DMS 273 (cell line): ENCODE data around the gene PGA5.

Source experiments
- DNase-seq: peaks from one replicate; lab custom pipeline; 2025; ENCODE audit not compliant: unreplicated experiment; lab: John Stamatoyannopoulos, UW

The PGA5 gene

DNA sequence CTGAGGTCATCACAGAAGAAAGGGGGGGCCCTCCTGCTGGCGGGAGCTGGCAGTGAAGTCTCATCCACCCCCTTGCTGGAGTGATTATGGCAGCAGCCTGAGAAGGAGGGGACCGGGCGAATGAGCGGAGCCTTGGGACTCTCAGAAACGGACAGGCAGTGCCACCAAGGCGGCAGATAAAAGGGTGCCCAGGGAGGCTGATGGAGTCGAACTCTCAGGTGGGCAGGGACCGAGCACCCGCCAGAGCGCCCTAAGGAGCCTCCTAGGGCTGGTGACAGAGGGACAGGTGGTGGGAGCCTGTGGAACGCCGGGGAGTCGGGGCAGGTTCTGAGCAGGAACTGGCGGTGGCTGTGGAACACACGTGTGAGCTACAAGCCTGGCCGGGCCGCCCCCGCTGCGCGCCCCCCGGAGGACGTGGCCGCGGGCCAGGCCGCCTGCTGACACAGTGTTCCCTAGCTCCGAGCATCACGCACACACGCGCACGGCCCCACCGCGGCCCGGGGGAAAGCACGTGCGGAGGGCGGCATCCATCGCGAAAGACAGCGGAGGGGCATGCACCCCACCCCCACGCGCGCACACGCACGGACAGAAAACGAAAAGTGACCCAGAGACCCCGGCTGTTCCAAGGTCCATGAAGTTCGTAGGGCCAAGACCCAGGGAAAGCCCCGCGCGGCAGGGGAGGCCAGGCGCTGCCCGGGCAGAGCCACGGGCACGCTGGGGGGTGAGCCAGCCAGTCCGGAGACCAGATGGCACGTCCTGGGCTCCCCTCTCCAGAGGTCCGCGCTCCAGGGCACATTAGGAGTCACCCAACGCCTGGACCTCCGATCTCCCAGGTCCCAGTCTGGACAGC lies 53.1 kb downstream of the PGA5 start:
- peak; percentile 84 for DNase-seq

DNA sequence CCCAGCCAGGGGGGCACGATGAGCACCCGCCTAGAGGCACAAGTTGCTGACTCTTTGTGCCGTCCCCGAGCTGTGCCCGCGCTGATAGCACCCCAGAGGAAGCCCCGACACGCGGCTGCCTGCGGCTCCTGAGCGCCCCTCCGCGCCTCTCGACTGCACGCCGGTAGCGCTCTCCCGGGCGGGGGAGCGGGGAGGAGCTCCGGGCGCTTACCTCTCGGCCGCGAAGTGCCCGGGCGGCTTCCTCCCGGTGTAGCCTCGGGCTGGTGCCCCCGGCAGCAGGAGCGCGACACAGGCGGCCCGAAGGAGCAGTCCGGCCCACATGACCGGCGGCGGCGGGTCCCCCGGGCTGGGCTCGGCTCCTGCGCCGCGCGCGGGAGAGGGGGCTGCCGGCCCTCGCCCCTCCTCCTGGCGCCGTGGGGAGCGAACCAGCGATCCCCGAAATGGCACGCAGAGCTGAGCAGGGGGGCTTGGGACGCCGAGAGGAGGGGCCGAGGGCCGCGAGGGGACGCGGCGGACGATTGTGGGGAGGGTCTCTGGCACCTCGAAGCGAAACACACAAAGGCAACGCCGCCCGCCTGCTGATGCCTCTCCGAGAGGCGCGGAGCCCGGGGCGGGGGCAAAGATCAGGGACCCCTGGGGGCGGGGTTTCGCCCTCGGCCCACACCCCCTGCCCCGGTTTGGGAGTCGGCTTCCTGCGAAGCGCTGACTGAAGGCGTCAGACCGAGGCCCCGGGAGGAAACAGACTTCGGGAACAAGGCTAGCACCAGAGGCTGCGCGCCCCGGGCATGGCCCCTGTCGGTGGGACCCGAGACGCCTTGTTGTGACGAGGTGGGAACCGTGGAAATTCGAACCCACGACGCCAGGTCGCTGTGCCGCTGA lies 54.0 kb downstream of the PGA5 start, which contains the start of gene VWCE:
Gene VWCE, minus strand, starts transcription at position 600 of the 879 bp plus-strand sequence. Its CDS starts 279 bp downstream, at position 321.
- peak; percentile 88 for DNase-seq

DNA sequence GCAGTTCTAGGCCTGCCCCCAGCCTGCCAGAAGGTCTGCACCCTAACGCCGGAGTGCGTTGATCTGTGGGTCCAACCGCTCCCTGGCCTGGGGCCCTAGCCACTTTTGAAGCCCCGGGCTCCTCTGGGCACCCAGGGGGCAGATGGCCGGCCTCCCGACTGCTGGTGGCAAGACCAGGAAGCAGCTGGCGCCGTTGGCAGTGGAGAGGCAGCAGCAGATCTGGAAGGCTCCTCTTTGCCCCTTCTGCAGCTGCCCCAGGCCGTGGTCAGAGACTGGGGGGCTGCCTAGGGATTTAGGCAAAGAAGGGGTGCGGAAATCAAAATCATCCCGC lies 54.6 kb downstream of the PGA5 start:
- peak; percentile 83 for DNase-seq

DNA sequence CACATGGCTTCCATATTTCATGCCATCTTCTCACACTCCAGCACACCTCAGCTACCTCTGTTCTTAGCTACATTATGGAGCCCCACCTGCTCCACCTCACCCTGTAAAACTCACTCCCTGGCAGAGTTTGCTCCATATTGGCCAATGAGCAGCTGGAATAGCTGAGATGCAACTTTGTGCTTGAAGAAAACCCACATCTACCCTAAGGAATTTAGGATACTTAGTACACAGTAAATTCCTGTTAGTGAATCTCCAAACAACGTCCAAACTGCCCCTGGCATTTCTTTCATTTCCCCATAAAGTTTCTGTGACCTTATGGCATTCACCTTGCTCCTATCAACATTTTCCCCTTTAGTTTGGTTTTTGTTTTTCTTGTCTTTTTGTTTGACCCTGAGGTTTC lies 56.4 kb downstream of the PGA5 start:
- no peak for DNase-seq

DNA sequence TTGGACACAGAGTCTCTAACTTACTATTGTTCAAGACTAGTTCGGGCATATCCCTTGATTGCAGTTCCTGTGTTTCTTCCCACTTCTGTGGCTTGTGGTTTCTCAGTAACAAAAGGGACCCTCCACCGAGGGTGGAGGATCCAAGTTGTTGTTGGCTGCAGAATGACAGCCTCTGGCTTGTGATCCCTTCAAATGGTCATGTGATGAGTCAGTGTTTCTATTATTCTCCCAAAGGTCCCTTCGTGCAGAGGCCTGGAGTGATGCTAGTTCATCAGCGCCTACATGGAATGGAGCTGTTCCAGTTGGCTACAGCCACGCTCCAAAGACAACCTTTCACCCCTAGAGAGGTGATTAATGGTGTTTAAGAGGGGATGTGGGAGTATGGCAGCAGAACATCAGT lies 56.8 kb downstream of the PGA5 start:
- no peak for DNase-seq

DNA sequence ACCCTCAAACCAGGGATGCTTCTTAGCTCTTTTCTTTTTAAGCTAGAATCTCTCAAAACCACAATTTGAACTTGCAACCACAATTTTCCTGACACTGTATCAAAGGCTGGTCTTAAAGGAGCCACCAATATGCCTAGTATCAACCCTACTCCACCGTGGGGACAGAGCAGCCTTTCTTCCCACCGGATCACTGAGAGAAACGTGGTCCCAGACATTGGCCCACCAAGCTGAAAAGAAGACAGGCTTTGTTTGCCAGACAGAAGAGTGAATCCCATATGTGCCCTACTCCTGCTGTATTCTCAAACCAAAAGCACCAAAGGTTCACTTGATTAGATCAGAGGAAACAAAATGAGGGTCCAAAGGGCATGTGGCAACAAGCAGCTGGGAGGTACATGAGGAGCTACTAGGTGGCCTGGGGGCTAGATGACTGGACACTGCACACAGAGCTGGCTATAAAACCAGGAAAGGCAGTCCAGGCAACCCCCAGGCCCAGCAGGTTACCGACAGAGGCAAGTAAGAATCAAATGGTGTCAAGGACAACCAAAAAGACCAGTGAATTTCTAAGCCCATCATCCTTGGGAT lies 57.8 kb downstream of the PGA5 start:
- no peak for DNase-seq
